Type B pancreatic cell (in vitro differentiated cells): Measurements from ENCODE around the gene BCL2L14. TPM values are rescaled to one million over a fixed set of nuclear protein-coding genes. Genes with fewer than 3 reads are reported as not detected.

Source experiments
- DNase-seq: peaks from one replicate; pipeline ENCODE4 v3.0.0; 2021; ENCODE audit warnings: mixed read lengths; ENCODE audit not compliant: unreplicated experiment; ENCODE audit errors: extremely low spot score
- H3K27ac Mint-ChIP-seq: 2 replicates; pipeline ENCODE4 v1.8.0; 2021; ENCODE audit warnings: mild to moderate bottlenecking, mixed read lengths
- H3K27me3 Mint-ChIP-seq: 2 replicates; pipeline ENCODE4 v1.8.0; 2021; ENCODE audit warnings: mixed read lengths
- H3K36me3 Mint-ChIP-seq: 2 replicates; pipeline ENCODE4 v1.8.0; 2021; ENCODE audit warnings: mixed read lengths
- H3K4me1 Mint-ChIP-seq: one replicate; pipeline ENCODE4 v1.8.0; 2021; ENCODE audit warnings: mixed read lengths; ENCODE audit not compliant: unreplicated experiment
- H3K4me3 Mint-ChIP-seq: 2 replicates; pipeline ENCODE4 v1.8.0; 2021; ENCODE audit warnings: mild to moderate bottlenecking, mixed read lengths
- H3K9me3 Mint-ChIP-seq: 2 replicates; pipeline ENCODE4 v1.8.0; 2021; ENCODE audit warnings: mixed read lengths
- total RNA-seq: library from RNA; stranded (reverse); gene quantifications from 2 replicates; pipeline ENCODE4 v1.2.1, GENCODE V29; 2021; ENCODE audit warnings: low replicate concordance
- TF ChIP-seq, protein P1 (sequence below): fragments of 200-600 bp; sonication (generic); conservative IDR thresholded peaks from 2 replicates; pipeline ENCODE4 v1.5.0; 2021; ENCODE audit warnings: antibody characterized with exemption, mild to moderate bottlenecking

The BCL2L14 gene
- total RNA-seq, 1 donor from 2014 or later, result 3.3 TPM

DNA sequence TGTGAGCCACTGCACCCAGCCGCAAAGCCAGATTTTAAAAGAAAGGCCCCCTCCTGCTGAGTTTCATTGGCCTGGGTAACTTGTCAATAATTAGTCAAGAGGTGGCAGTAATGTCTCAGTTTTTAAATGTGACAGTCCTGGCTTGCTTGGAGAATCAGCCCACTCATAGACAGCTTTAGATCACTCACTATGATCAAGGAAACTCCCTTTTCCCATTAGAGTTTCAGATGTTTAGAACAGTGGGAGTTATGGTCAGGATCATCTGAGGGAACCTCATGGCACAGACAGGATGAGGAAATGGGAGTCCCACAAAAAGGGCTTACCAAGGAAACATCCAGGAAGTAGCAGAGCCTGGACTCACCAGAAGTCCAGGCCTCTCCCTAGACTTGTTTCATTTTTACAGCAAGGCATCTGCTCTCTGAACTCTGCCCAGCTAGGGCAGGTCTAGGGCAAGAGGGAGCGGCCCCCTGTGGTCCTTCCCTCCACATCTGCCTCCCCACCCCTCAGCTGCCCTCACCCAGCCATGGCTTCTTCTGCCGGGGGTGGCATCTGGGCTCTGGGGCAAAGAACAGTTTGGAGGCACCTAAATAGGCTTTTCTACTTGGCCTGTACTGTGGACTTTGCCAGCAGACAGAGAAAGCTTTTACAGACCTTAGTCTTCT lies 11.2 kb downstream of the BCL2L14 start:
- Mint-ChIP-seq H3K4me1 (peaks cover 8% of the 10 kb centered on the region), H3K4me3 (no peak overlapping the region)

GRCh38 chr12:12083688-12084087 lies 12.9 kb downstream of the BCL2L14 start:
- TF ChIP-seq, protein P1, sequence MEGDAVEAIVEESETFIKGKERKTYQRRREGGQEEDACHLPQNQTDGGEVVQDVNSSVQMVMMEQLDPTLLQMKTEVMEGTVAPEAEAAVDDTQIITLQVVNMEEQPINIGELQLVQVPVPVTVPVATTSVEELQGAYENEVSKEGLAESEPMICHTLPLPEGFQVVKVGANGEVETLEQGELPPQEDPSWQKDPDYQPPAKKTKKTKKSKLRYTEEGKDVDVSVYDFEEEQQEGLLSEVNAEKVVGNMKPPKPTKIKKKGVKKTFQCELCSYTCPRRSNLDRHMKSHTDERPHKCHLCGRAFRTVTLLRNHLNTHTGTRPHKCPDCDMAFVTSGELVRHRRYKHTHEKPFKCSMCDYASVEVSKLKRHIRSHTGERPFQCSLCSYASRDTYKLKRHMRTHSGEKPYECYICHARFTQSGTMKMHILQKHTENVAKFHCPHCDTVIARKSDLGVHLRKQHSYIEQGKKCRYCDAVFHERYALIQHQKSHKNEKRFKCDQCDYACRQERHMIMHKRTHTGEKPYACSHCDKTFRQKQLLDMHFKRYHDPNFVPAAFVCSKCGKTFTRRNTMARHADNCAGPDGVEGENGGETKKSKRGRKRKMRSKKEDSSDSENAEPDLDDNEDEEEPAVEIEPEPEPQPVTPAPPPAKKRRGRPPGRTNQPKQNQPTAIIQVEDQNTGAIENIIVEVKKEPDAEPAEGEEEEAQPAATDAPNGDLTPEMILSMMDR, result no peak
- H3K36me3 Mint-ChIP-seq, result no peaks in the 10 kb centered on the region
- DNase-seq, result no peak
- no peak overlapping the region for H3K27ac Mint-ChIP-seq
- peaks cover 19% of the 10 kb centered on the region for H3K4me1 Mint-ChIP-seq
- no peaks in the 10 kb centered on the region for H3K9me3 Mint-ChIP-seq
- H3K4me3 Mint-ChIP-seq, result no peak overlapping the region
- peaks cover 2% of the 10 kb centered on the region for H3K27me3 Mint-ChIP-seq

More for the DNA sequence above, 11.2 kb downstream of the BCL2L14 start:
- no peak for DNase-seq
- TF ChIP-seq, protein P1, result peak; percentile 45
- Mint-ChIP-seq H3K27ac (no peak overlapping the region), H3K27me3 (peaks cover 2% of the 10 kb centered on the region), H3K36me3 (no peaks in the 10 kb centered on the region), H3K9me3 (no peaks in the 10 kb centered on the region)

DNA sequence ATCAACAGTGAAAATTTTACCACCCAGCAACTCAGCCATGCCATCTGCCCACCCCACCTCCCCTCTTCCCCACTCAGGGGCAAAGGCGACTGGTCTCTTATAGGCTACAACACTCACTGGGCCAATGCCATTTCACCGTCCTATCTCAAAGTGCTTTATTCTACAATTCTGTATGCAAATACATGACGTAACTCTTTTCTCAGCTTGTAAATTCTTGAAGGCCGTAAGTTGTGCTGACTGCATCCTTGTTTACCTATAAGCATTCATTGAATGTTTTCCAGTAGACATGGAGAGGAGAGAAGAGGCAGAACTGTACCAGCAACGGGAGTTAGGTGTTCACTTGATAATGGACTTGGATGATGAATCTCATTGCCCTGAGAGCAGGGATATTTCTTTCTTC lies 15.6 kb downstream of the BCL2L14 start:
- H3K4me3 Mint-ChIP-seq, result no peak overlapping the region
- DNase-seq, result no peak
- TF ChIP-seq, protein P1, result no peak

GRCh38 chr12:12086973-12087692 lies 16.4 kb downstream of the BCL2L14 start:
- no peaks in the 10 kb centered on the region for H3K9me3 Mint-ChIP-seq
- no peak for DNase-seq
- H3K27me3 Mint-ChIP-seq, result no peaks in the 10 kb centered on the region
- TF ChIP-seq, protein P1, result no peak
- H3K4me3 Mint-ChIP-seq, result no peak overlapping the region
- peaks cover 19% of the 10 kb centered on the region for H3K4me1 Mint-ChIP-seq
- H3K36me3 Mint-ChIP-seq, result peaks cover 5% of the 10 kb centered on the region
- no peak overlapping the region for H3K27ac Mint-ChIP-seq

More for the DNA sequence above, 15.6 kb downstream of the BCL2L14 start:
- no peak overlapping the region for H3K27ac Mint-ChIP-seq
- H3K4me1 Mint-ChIP-seq, result peaks cover 19% of the 10 kb centered on the region
- peaks cover 2% of the 10 kb centered on the region for H3K36me3 Mint-ChIP-seq
- H3K9me3 Mint-ChIP-seq, result no peaks in the 10 kb centered on the region
- H3K27me3 Mint-ChIP-seq, result no peaks in the 10 kb centered on the region

GRCh38 chr12:12087693-12088034 lies 16.9 kb downstream of the BCL2L14 start:
- H3K27ac Mint-ChIP-seq, result no peak overlapping the region

More at GRCh38 chr12:12087693-12088034, 16.9 kb downstream of the BCL2L14 start:
- TF ChIP-seq, protein P1, result no peak
- DNase-seq, result no peak
- Mint-ChIP-seq H3K4me3 (no peak overlapping the region), H3K4me1 (peaks cover 19% of the 10 kb centered on the region), H3K27me3 (no peaks in the 10 kb centered on the region), H3K9me3 (no peaks in the 10 kb centered on the region), H3K36me3 (peaks cover 5% of the 10 kb centered on the region)
